ENCODE results near the gene ALDH5A1. TPM values are rescaled to one million over a fixed set of nuclear protein-coding genes. Genes with fewer than 3 reads are reported as not detected.
A peak's percentile ranks its signal among the peaks of the same experiment; 100 is the strongest.

ALDH5A1 gene
- total and polyA plus RNA-seq, 8 donors, result 2.1 to 9.2 (median 5.9) TPM

- intact Hi-C loops (cut with DNase I), result no loop called here
- ATAC-seq (peak in 3 of 4 donors; percentile 86 to 89 (median 88)), DNase-seq (peak in 4 of 6 donors; percentile 26 to 71 (median 48)), FAIRE-seq (no peak)
- Histone ChIP-seq H3K4me1 (no peaks in the 10 kb centered on the region), H3K9me3 (no peaks in the 10 kb centered on the region), H3K4me3 (no peak overlapping the region), H3K36me3 (no peaks in the 10 kb centered on the region), H3K27me3 (no peaks in the 10 kb centered on the region), H3K27ac (no peak overlapping the region)
- WGBS, 2 donors, result 37 to 47% methylated on average over 6 of the region's 6 CpGs
- TF ChIP-seq CTCF (IDR thresholded peaks at IDR 0.05), result peak in 3 of 4 donors; percentile 11 to 38 (median 17)
Observed at GRCh38 chr6:24520929-24521546, 26.3 kb downstream of the ALDH5A1 start.

- Histone ChIP-seq H3K27me3 (no peaks in the 10 kb centered on the region), H3K4me3 (no peak overlapping the region), H3K27ac (no peak overlapping the region), H3K9me3 (no peaks in the 10 kb centered on the region), H3K36me3 (no peaks in the 10 kb centered on the region), H3K4me1 (no peaks in the 10 kb centered on the region)
- WGBS, 2 donors, result 80 to 83% methylated on average over 13 of the region's 13 CpGs
- DNase-seq (no peak), FAIRE-seq (no peak), ATAC-seq (peak in 2 of 4 donors; percentile 65 to 72)
- TF ChIP-seq CTCF (IDR thresholded peaks at IDR 0.05), result no peak
- intact Hi-C loops (cut with DNase I), result no loop called here
Observed at GRCh38 chr6:24522228-24523176, 27.7 kb downstream of the ALDH5A1 start.

GRCh38 chr6:24524329-24524728 lies 29.6 kb downstream of the ALDH5A1 start:
- no peak for TF ChIP-seq CTCF (IDR thresholded peaks at IDR 0.05)
- ATAC-seq (no peak), FAIRE-seq (no peak), DNase-seq (no peak)
- Histone ChIP-seq H3K4me1 (no peaks in the 10 kb centered on the region), H3K27me3 (no peaks in the 10 kb centered on the region), H3K36me3 (peaks cover 0 to 7% (median 0%) of the 10 kb centered on the region in 3 donors), H3K9me3 (no peaks in the 10 kb centered on the region), H3K27ac (no peak overlapping the region), H3K4me3 (no peak overlapping the region)
- 73 to 93% methylated on average over 3 of the region's 3 CpGs for WGBS, 2 donors
- intact Hi-C loops (cut with DNase I), result no loop called here

- intact Hi-C loops (cut with DNase I), result no loop called here
- DNase-seq (no peak), ATAC-seq (peak in 1 of 4 donors; percentile 40), FAIRE-seq (no peak)
- Histone ChIP-seq H3K36me3 (peaks cover 0 to 7% (median 0%) of the 10 kb centered on the region in 3 donors), H3K9me3 (no peaks in the 10 kb centered on the region), H3K27me3 (no peaks in the 10 kb centered on the region), H3K27ac (no peak overlapping the region), H3K4me1 (no peaks in the 10 kb centered on the region), H3K4me3 (no peak overlapping the region)
- WGBS, 2 donors, result 72 to 76% methylated on average over 5 of the region's 5 CpGs
- no peak for TF ChIP-seq CTCF (IDR thresholded peaks at IDR 0.05)
Observed at GRCh38 chr6:24524805-24525204, 30.0 kb downstream of the ALDH5A1 start.

Data from pancreas (tissue), 10 donors.